Nephron (organoid): ENCODE data around the gene ST8SIA1.
"Not testable (repeated sequence)": the region's sequence is repeated elsewhere in the genome, so short reads cannot be mapped to it uniquely, and the experiment has no call there.

ENCODE experiments used
- H3K27ac Mint-ChIP-seq, 3 experiments: 2 replicates each; pipeline ENCODE4 v1.8.0; 2020; ENCODE audit warnings: mixed read lengths in 3 of 3, mild to moderate bottlenecking in 2 of 3, moderate library complexity in 1 of 3
- H3K27me3 Mint-ChIP-seq: 2 replicates; pipeline ENCODE4 v1.8.0; 2021; ENCODE audit warnings: low read depth, mild to moderate bottlenecking, moderate library complexity, mixed read lengths
- H3K36me3 Mint-ChIP-seq: 2 replicates; pipeline ENCODE4 v1.8.0; 2020; ENCODE audit warnings: low read depth, mixed read lengths
- H3K4me1 Mint-ChIP-seq: 2 replicates; pipeline ENCODE4 v1.8.0; 2020; ENCODE audit warnings: mixed read lengths
- H3K4me3 Mint-ChIP-seq, 3 experiments: 2 replicates each; pipeline ENCODE4 v1.8.0; 2020; ENCODE audit warnings: mild to moderate bottlenecking in 3 of 3, mixed read lengths in 3 of 3, moderate library complexity in 2 of 3
- H3K9me3 Mint-ChIP-seq: 2 replicates; pipeline ENCODE4 v1.8.0; 2020; ENCODE audit warnings: mixed read lengths
- CTCF ChIP-seq, 3 experiments: fragments of 200-600 bp; sonication (generic); IDR thresholded peaks; one replicate each; pipeline ENCODE4 v1.5.0; 2021; ENCODE audit warnings: antibody characterized with exemption in 3 of 3; ENCODE audit not compliant: unreplicated experiment in 3 of 3

Gene ST8SIA1

GRCh38 chr12:22334410-22335100 is at the start of gene ST8SIA1:
Gene ST8SIA1 (minus strand): TSS chr12:22334707. CDS start chr12:22334232, 475 bp downstream.
- TF ChIP-seq CTCF (IDR thresholded peaks at IDR 0.05; ENCODE audit: unreplicated experiment in 3 of 3), result no peak
- Mint-ChIP-seq H3K27ac (peak within 1 kb of the TSS; percentile 43 to 82 (median 81)), H3K9me3 (no peaks in the 10 kb centered on the region), H3K36me3 (no peaks in the 10 kb centered on the region), H3K4me1 (peaks cover 21% of the 10 kb centered on the region), H3K4me3 (peak within 1 kb of the TSS; percentile 96 to 97 (median 97)), H3K27me3 (peaks cover 45% of the 10 kb centered on the region)

GRCh38 chr12:22380031-22380430 is 45.5 kb upstream of the ST8SIA1 start:
- no peaks in the 10 kb centered on the region for H3K27me3 Mint-ChIP-seq
- H3K36me3 Mint-ChIP-seq, result no peaks in the 10 kb centered on the region
- H3K4me3 Mint-ChIP-seq, result no peak overlapping the region
- no peak for TF ChIP-seq CTCF (IDR thresholded peaks at IDR 0.05; ENCODE audit: unreplicated experiment in 3 of 3)
- peaks cover 3% of the 10 kb centered on the region for H3K9me3 Mint-ChIP-seq
- H3K27ac Mint-ChIP-seq, result no peak overlapping the region
- H3K4me1 Mint-ChIP-seq, result peaks cover 8% of the 10 kb centered on the region

- Mint-ChIP-seq H3K4me3 (no peak overlapping the region), H3K9me3 (no peaks in the 10 kb centered on the region), H3K36me3 (no peaks in the 10 kb centered on the region), H3K27me3 (no peaks in the 10 kb centered on the region), H3K27ac (peak overlapping the region in 2 of 3 experiments; percentile 32 to 46), H3K4me1 (peaks cover 8% of the 10 kb centered on the region)
- no peak for TF ChIP-seq CTCF (IDR thresholded peaks at IDR 0.05; ENCODE audit: unreplicated experiment in 3 of 3)
Observed at GRCh38 chr12:22377731-22378496, 43.4 kb upstream of the ST8SIA1 start.

GRCh38 chr12:22376596-22377150 is 42.2 kb upstream of the ST8SIA1 start:
- H3K4me1 Mint-ChIP-seq, H3K27ac Mint-ChIP-seq, H3K36me3 Mint-ChIP-seq, H3K27me3 Mint-ChIP-seq, H3K4me3 Mint-ChIP-seq, H3K9me3 Mint-ChIP-seq: not testable (repeated sequence)

GRCh38 chr12:22374508-22374907 is 40.0 kb upstream of the ST8SIA1 start:
- no peaks in the 10 kb centered on the region for H3K27me3 Mint-ChIP-seq
- no peak for TF ChIP-seq CTCF (IDR thresholded peaks at IDR 0.05; ENCODE audit: unreplicated experiment in 3 of 3)
- H3K27ac Mint-ChIP-seq, result no peak overlapping the region
- peaks cover 8% of the 10 kb centered on the region for H3K4me1 Mint-ChIP-seq
- no peak overlapping the region for H3K4me3 Mint-ChIP-seq
- H3K9me3 Mint-ChIP-seq, result no peaks in the 10 kb centered on the region
- H3K36me3 Mint-ChIP-seq, result no peaks in the 10 kb centered on the region

- H3K4me3 Mint-ChIP-seq, result no peak overlapping the region
- H3K4me1 Mint-ChIP-seq, result peaks cover 3% of the 10 kb centered on the region
- TF ChIP-seq CTCF (IDR thresholded peaks at IDR 0.05; ENCODE audit: unreplicated experiment in 3 of 3), result no peak
- peaks cover 14% of the 10 kb centered on the region for H3K9me3 Mint-ChIP-seq
- H3K36me3 Mint-ChIP-seq, result no peaks in the 10 kb centered on the region
- no peak overlapping the region for H3K27ac Mint-ChIP-seq
- H3K27me3 Mint-ChIP-seq, result no peaks in the 10 kb centered on the region
Observed at GRCh38 chr12:22372277-22372837, 37.9 kb upstream of the ST8SIA1 start.
